H9 (cell line): ENCODE measurements around the gene MAPK8. TPM values are rescaled to one million over a fixed set of nuclear protein-coding genes. Genes with fewer than 3 reads are reported as not detected.

ENCODE experiments used
- DNase-seq: peaks from one replicate; pipeline ENCODE4 v3.0.0-alpha.2; 2017
- H2AFZ ChIP-seq: one replicate; pipeline ENCODE4 v1.6.1; 2013; ENCODE audit warnings: mild to moderate bottlenecking, low read length, control low read depth, moderate library complexity
- H2AK5ac ChIP-seq: 2 replicates; pipeline ENCODE4 v1.6.1; 2013; ENCODE audit warnings: low read length, control low read depth, mixed read lengths; ENCODE audit not compliant: insufficient read length
- H2BK120ac ChIP-seq: one replicate; pipeline ENCODE4 v1.6.1; 2013; ENCODE audit warnings: low read depth, mild to moderate bottlenecking, low read length, control low read depth, inconsistent platforms; ENCODE audit not compliant: poor library complexity, severe bottlenecking
- H2BK12ac ChIP-seq: 2 replicates; pipeline ENCODE4 v1.6.1; 2013; ENCODE audit warnings: low read length, control low read depth, mixed read lengths, low read depth; ENCODE audit not compliant: insufficient read length
- H2BK15ac ChIP-seq: 2 replicates; pipeline ENCODE4 v1.6.1; 2013; ENCODE audit warnings: low read depth, low read length, control low read depth
- H2BK20ac ChIP-seq: one replicate; pipeline ENCODE4 v1.6.1; 2013; ENCODE audit warnings: low read depth, mild to moderate bottlenecking, low read length, control low read depth, inconsistent platforms; ENCODE audit not compliant: poor library complexity, severe bottlenecking
- H2BK5ac ChIP-seq: 2 replicates; pipeline ENCODE4 v1.6.1; 2013; ENCODE audit warnings: low read length, control low read depth, mixed read lengths; ENCODE audit not compliant: insufficient read length
- H3K14ac ChIP-seq: 2 replicates; pipeline ENCODE4 v1.6.1; 2013; ENCODE audit warnings: low read length, control low read depth; ENCODE audit not compliant: insufficient read depth
- H3K18ac ChIP-seq: 2 replicates; pipeline ENCODE4 v1.6.1; 2013; ENCODE audit warnings: low read depth, mild to moderate bottlenecking, mixed read lengths, low read length, control low read depth; ENCODE audit not compliant: insufficient read length
- H3K23ac ChIP-seq: 2 replicates; pipeline ENCODE4 v1.6.1; 2013; ENCODE audit warnings: low read length, control low read depth, mixed read lengths, low read depth; ENCODE audit not compliant: insufficient read length
- H3K23me2 ChIP-seq: 2 replicates; pipeline ENCODE4 v1.6.1; 2013; ENCODE audit warnings: low read depth, mild to moderate bottlenecking, mixed read lengths, low read length, control low read depth; ENCODE audit not compliant: insufficient read length, poor library complexity, severe bottlenecking
- H3K27ac ChIP-seq: 2 replicates; pipeline ENCODE4 v1.5.1; 2013; ENCODE audit warnings: low read length, control low read depth, mixed read lengths, low read depth; ENCODE audit not compliant: insufficient read length
- H3K27me3 ChIP-seq: 2 replicates; pipeline ENCODE4 v1.6.1; 2013; ENCODE audit warnings: low read length, control low read depth, inconsistent platforms; ENCODE audit not compliant: insufficient read depth
- H3K4ac ChIP-seq: 2 replicates; pipeline ENCODE4 v1.6.1; 2013; ENCODE audit warnings: low read depth, mild to moderate bottlenecking, control low read depth, inconsistent platforms, low read length, moderate library complexity
- H3K4me1 ChIP-seq: 2 replicates; pipeline ENCODE4 v1.6.1; 2013; ENCODE audit warnings: low read length, control low read depth, inconsistent platforms; ENCODE audit not compliant: insufficient read depth
- H3K4me2 ChIP-seq: 2 replicates; pipeline ENCODE4 v1.6.1; 2013; ENCODE audit warnings: low read length, control low read depth, mixed read lengths; ENCODE audit not compliant: insufficient read length, insufficient read depth
- H3K56ac ChIP-seq: 2 replicates; pipeline ENCODE4 v1.6.1; 2013; ENCODE audit warnings: low read depth, mild to moderate bottlenecking, mixed read lengths, low read length, control low read depth; ENCODE audit not compliant: insufficient read length
- H3K79me1 ChIP-seq: 2 replicates; pipeline ENCODE4 v1.6.1; 2013; ENCODE audit warnings: low read depth, mild to moderate bottlenecking, moderate library complexity, low read length, control low read depth, inconsistent platforms; ENCODE audit not compliant: insufficient read depth, poor library complexity, severe bottlenecking
- H3K79me2 ChIP-seq: 2 replicates; pipeline ENCODE4 v1.6.1; 2013; ENCODE audit warnings: low read length, control low read depth, inconsistent platforms; ENCODE audit not compliant: insufficient read depth
- H3K9ac ChIP-seq: 2 replicates; pipeline ENCODE4 v1.6.1; 2013; ENCODE audit warnings: low read length, control low read depth, mixed read lengths; ENCODE audit not compliant: insufficient read length; ENCODE audit errors: extremely low read depth
- H3K9me3 ChIP-seq: one replicate; pipeline ENCODE4 v1.6.1; 2013; ENCODE audit warnings: low read depth, low read length, inconsistent platforms; ENCODE audit not compliant: control insufficient read depth
- H3T11ph ChIP-seq: one replicate; pipeline ENCODE4 v1.6.1; 2013; ENCODE audit warnings: mild to moderate bottlenecking, low read length, control low read depth, inconsistent platforms
- H4K20me1 ChIP-seq: one replicate; pipeline ENCODE4 v1.6.1; 2013; ENCODE audit not compliant: control insufficient read depth, insufficient read length, insufficient read depth
- H4K5ac ChIP-seq: 2 replicates; pipeline ENCODE4 v1.6.1; 2013; ENCODE audit warnings: low read depth, mild to moderate bottlenecking, mixed read lengths, low read length, control low read depth; ENCODE audit not compliant: insufficient read length
- H4K8ac ChIP-seq: replicated peaks from 2 replicates; pipeline ENCODE4 v1.6.1; 2013; ENCODE audit warnings: low read length, control low read depth, mixed read lengths, low read depth; ENCODE audit not compliant: insufficient read length
- H4K91ac ChIP-seq: 2 replicates; pipeline ENCODE4 v1.6.1; 2013; ENCODE audit warnings: low read depth, mild to moderate bottlenecking, moderate library complexity, mixed read lengths, low read length, control low read depth; ENCODE audit not compliant: insufficient read length
- H3K27ac Mint-ChIP-seq, 3 experiments: 2 replicates in 2 of 3; 3 replicates in 1 of 3; pipeline ENCODE4 v1.8.0; 2020 to 2021; ENCODE audit warnings: mixed read lengths in 3 of 3, mild to moderate bottlenecking in 1 of 3, moderate library complexity in 1 of 3
- H3K27me3 Mint-ChIP-seq: 2 replicates; pipeline ENCODE4 v1.8.0; 2021; ENCODE audit warnings: low read depth, mild to moderate bottlenecking, moderate library complexity, mixed read lengths
- H3K36me3 Mint-ChIP-seq, 3 experiments: 2 replicates in 2 of 3; 3 replicates in 1 of 3; pipeline ENCODE4 v1.8.0; 2020 to 2021; ENCODE audit warnings: low read depth in 3 of 3, mixed read lengths in 3 of 3; ENCODE audit not compliant: insufficient read depth in 1 of 3
- H3K4me1 Mint-ChIP-seq, 2 experiments: 2 replicates each; pipeline ENCODE4 v1.8.0; 2020; ENCODE audit warnings: mixed read lengths in 2 of 2
- H3K4me3 Mint-ChIP-seq, 2 experiments: 2 replicates in 1 of 2; 3 replicates in 1 of 2; pipeline ENCODE4 v1.8.0; 2020 to 2021; ENCODE audit warnings: mild to moderate bottlenecking in 2 of 2, mixed read lengths in 2 of 2, moderate library complexity in 1 of 2
- H3K9me3 Mint-ChIP-seq, 2 experiments: 2 replicates in 1 of 2; 3 replicates in 1 of 2; pipeline ENCODE4 v1.8.0; 2020; ENCODE audit warnings: mild to moderate bottlenecking in 2 of 2, mixed read lengths in 2 of 2, moderate library complexity in 1 of 2
- WGBS: extraction: QIAGEN DNeasy Blood & Tissue Kit; methylation state at CpG from one replicate; pipeline ENCODE4 v1.1.7; 2013; ENCODE audit warnings: missing lambda C conversion rate, low lambda C conversion rate, mixed read lengths; ENCODE audit not compliant: insufficient read length; ENCODE audit errors: extremely low coverage; 5-methylcytosine and 5-hydroxymethylcytosine counted together
- total RNA-seq: library from RNA; stranded (reverse); gene quantifications from 2 replicates; pipeline ENCODE4 v1.2.1, GENCODE V29; 2021
- TF ChIP-seq, protein P1 (sequence below): fragments of 200-600 bp; sonication (generic); conservative IDR thresholded peaks from 3 replicates; pipeline ENCODE4 v1.8.0; 2021; ENCODE audit warnings: antibody characterized with exemption, mild to moderate bottlenecking

Gene MAPK8
- total RNA-seq, 1 experiment from 2014 or later, result 52.0 TPM

DNA sequence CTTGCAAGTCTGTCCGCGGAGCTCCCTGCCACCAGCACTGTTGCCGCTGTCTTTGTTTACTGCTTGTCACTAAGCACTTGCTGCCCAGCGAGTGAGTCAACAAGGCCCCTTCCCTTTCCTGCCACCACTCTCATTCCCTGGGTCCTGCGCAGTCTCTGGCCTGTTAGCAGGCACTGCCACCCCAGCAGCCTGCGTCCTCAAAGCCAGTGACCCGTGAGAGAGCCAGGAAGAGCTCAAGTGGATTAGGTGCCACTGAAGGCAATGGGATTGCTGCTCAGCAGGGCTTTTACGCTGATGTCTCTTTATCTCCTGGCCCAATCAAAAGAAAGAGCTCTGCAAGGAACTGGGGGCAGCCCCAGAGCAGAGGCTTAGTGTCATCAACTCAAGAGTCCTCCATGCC, 31.8 kb upstream of the MAPK8 start, which contains the start of gene FRMPD2:
TSS of gene FRMPD2 (minus strand) at position 61 of the 400 bp plus-strand sequence. CDS start 129 bp downstream, outside the sequence.
- Histone ChIP-seq H3K9ac (no peak within 1 kb of the TSS), H3K23ac (no peak within 1 kb of the TSS), H4K8ac (no peak within 1 kb of the TSS), H2BK15ac (no peak within 1 kb of the TSS), H3K14ac (no peak within 1 kb of the TSS), H3K56ac (no peak within 1 kb of the TSS), H3K27me3 (no peaks in the 10 kb centered on the region), H4K91ac (no peak within 1 kb of the TSS), H2BK20ac (no peak within 1 kb of the TSS), H4K5ac (no peak within 1 kb of the TSS), H3K4ac (no peak within 1 kb of the TSS), H3T11ph (no peak within 1 kb of the TSS), H3K18ac (no peak within 1 kb of the TSS), H2BK120ac (no peak within 1 kb of the TSS), H3K27ac (no peak within 1 kb of the TSS), H3K23me2 (no peaks in the 10 kb centered on the region), H3K4me1 (no peaks in the 10 kb centered on the region; the same call in 1 of the 2 replicates), H3K9me3 (no peaks in the 10 kb centered on the region), H2BK12ac (no peak within 1 kb of the TSS), H3K79me2 (no peaks in the 10 kb centered on the region), H2AK5ac (no peak within 1 kb of the TSS), H2AFZ (no peak within 1 kb of the TSS), H4K20me1 (no peaks in the 10 kb centered on the region), H3K79me1 (no peaks in the 10 kb centered on the region), H3K4me2 (no peak within 1 kb of the TSS), H2BK5ac (no peak within 1 kb of the TSS)
- Mint-ChIP-seq H3K4me3 (no peak within 1 kb of the TSS), H3K27me3 (peaks cover 2% of the 10 kb centered on the region; the same call in 1 of the 2 replicates), H3K27ac (no peak within 1 kb of the TSS; a peak in 1 of 7 replicates), H3K9me3 (no peaks in the 10 kb centered on the region; a peak in 1 of 5 replicates), H3K36me3 (no peaks in the 10 kb centered on the region), H3K4me1 (peaks cover 19 to 22% of the 10 kb centered on the region in 2 experiments)
- TF ChIP-seq, protein P1, sequence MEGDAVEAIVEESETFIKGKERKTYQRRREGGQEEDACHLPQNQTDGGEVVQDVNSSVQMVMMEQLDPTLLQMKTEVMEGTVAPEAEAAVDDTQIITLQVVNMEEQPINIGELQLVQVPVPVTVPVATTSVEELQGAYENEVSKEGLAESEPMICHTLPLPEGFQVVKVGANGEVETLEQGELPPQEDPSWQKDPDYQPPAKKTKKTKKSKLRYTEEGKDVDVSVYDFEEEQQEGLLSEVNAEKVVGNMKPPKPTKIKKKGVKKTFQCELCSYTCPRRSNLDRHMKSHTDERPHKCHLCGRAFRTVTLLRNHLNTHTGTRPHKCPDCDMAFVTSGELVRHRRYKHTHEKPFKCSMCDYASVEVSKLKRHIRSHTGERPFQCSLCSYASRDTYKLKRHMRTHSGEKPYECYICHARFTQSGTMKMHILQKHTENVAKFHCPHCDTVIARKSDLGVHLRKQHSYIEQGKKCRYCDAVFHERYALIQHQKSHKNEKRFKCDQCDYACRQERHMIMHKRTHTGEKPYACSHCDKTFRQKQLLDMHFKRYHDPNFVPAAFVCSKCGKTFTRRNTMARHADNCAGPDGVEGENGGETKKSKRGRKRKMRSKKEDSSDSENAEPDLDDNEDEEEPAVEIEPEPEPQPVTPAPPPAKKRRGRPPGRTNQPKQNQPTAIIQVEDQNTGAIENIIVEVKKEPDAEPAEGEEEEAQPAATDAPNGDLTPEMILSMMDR, result no peak
- peak; percentile 59 for DNase-seq
- no CpG with 5 or more reads among the region's 8 CpGs for WGBS
